Measurements from ENCODE around the gene ELAVL1. TPM values are rescaled to one million over a fixed set of nuclear protein-coding genes. Genes with fewer than 3 reads are reported as not detected.

Gene ELAVL1
- total and polyA plus RNA-seq, 2 donors (not counting 1 experiment from before 2014, with no cell fraction given): 21.8 to 63.5 TPM

DNA sequence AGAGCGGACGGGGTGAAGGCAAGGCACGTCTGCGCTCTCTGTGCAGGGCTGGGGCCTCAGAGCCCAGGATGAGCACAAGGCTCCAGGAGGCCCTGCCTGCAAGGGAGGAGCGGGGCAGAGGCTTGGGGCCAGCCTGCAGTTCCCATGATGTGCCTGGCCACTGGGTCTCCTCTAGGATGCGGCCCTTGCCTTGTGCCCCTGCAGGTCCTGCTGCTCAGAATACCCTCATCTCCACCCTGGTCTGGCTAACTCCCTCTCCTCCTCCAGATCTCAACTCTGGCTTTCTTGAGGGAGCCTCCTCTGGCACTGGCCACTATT is 27.8 kb downstream of the ELAVL1 start:
- ChIA-PET CTCF (no interaction called here), POLR2A (interaction anchor here (0.5 kb wide), 1 partner anchor 205 kb away, joined by 3 read pairs; no protein-coding TSS in a partner anchor)
- H2AFZ ChIP-seq (ENCODE audit: insufficient read depth, low read depth, low read length, poor library complexity, severe bottlenecking): no peak overlapping the region
- peaks cover 0 to 69% of the 10 kb centered on the region in 2 experiments for H3K36me3 ChIP-seq (replicated peaks in 1 of 2; ENCODE audit: control extremely low read depth in 1 of 2, control insufficient read depth in 1 of 2, extremely low read depth in 1 of 2, insufficient read depth in 2 of 2, low read length in 1 of 2)
- no peak overlapping the region for H3K27ac ChIP-seq (ENCODE audit: low read length in 2 of 2)
- intact Hi-C loops (cut with micrococcal nuclease): no loop called here
- no peaks in the 10 kb centered on the region for H3K27me3 ChIP-seq (replicated peaks in 1 of 4; ENCODE audit: control extremely low read depth in 1 of 4, control insufficient read depth in 3 of 4, insufficient read depth in 4 of 4, low read length in 3 of 4)
- TF ChIP-seq, protein P1, sequence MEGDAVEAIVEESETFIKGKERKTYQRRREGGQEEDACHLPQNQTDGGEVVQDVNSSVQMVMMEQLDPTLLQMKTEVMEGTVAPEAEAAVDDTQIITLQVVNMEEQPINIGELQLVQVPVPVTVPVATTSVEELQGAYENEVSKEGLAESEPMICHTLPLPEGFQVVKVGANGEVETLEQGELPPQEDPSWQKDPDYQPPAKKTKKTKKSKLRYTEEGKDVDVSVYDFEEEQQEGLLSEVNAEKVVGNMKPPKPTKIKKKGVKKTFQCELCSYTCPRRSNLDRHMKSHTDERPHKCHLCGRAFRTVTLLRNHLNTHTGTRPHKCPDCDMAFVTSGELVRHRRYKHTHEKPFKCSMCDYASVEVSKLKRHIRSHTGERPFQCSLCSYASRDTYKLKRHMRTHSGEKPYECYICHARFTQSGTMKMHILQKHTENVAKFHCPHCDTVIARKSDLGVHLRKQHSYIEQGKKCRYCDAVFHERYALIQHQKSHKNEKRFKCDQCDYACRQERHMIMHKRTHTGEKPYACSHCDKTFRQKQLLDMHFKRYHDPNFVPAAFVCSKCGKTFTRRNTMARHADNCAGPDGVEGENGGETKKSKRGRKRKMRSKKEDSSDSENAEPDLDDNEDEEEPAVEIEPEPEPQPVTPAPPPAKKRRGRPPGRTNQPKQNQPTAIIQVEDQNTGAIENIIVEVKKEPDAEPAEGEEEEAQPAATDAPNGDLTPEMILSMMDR (IDR thresholded peaks at IDR 0.05): no peak
- TF ChIP-seq EZH2 (IDR thresholded peaks at IDR 0.05; ENCODE audit: borderline replicate concordance, insufficient read depth, low read depth, low read length, poor library complexity, severe bottlenecking): no peak
- H3K4me3 Mint-ChIP-seq: no peak overlapping the region
- peaks cover 26% of the 10 kb centered on the region for H3K79me2 ChIP-seq (ENCODE audit: control insufficient read depth, insufficient read depth, low read length)
- DNase-seq: no peak
- H3K27ac Mint-ChIP-seq: no peak overlapping the region
- no peaks in the 10 kb centered on the region for H3K4me1 ChIP-seq (ENCODE audit: control insufficient read depth in 2 of 2, insufficient read depth in 2 of 2, low read length in 2 of 2)
- H3K9ac ChIP-seq (ENCODE audit: low read length): no peak overlapping the region
- no peaks in the 10 kb centered on the region for H3K4me1 Mint-ChIP-seq
- no peak for ATAC-seq (ENCODE audit: low read depth)
- H3K9me3 ChIP-seq (ENCODE audit: control extremely low read depth in 1 of 3, control insufficient read depth in 2 of 3, insufficient read depth in 1 of 3, low read length in 2 of 3): no peaks in the 10 kb centered on the region
- no peak overlapping the region for H3K4me2 ChIP-seq (replicated peaks; ENCODE audit: low read depth, low read length, poor library complexity, severe bottlenecking)
- H3K27me3 Mint-ChIP-seq: no peaks in the 10 kb centered on the region
- H3K9me3 Mint-ChIP-seq (ENCODE audit: insufficient read depth): no peaks in the 10 kb centered on the region
- WGBS (ENCODE audit: insufficient coverage): 99% methylated on average over 6 of the region's 6 CpGs
- H4K20me1 ChIP-seq (ENCODE audit: control insufficient read depth, insufficient read depth, low read length, poor library complexity, severe bottlenecking): peaks cover 37% of the 10 kb centered on the region
- H3K4me3 ChIP-seq (ENCODE audit: control extremely low read depth in 1 of 5, extremely low read depth in 1 of 5, insufficient read depth in 1 of 5, low read depth in 2 of 5, low read length in 4 of 5): no peak overlapping the region

DNA sequence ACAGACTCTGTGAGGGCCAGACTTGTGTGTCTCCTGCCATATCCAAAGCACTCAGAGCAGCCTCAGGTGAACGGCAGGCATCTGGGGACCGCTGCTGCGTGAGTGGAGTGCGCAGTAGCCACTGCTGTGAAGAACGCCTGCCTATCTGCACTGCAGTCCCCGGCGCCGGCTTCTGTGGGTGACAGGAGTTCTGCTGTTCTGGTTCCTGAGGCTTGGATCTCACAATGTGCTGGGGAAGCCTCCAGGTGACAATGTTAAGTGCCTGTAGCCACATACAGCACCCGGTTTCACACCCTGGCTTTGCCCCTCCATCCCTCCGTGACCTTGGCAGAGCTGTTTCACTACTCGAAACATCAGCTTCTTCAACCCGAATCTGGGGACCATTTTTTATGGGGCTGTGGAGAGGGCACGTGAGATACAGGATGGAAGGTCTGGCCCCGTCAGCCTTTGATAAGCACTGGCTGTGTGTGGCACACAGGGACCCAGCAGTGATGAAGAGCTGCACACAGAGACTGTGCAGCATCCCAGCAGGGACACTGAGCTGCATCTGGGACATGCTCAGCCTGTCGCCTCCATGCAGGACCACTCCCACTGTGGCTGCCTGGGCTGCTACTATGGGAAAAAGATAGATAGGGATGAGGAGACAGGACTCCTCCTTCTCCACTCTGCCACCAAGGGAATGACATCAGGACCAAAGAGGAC is 28.3 kb downstream of the ELAVL1 start:
- Histone ChIP-seq H3K4me1 (ENCODE audit: control insufficient read depth in 2 of 2, insufficient read depth in 2 of 2, low read length in 2 of 2) (no peaks in the 10 kb centered on the region), H3K9me3 (ENCODE audit: control extremely low read depth in 1 of 3, control insufficient read depth in 2 of 3, insufficient read depth in 1 of 3, low read length in 2 of 3) (no peaks in the 10 kb centered on the region), H3K27me3 (replicated peaks in 1 of 4; ENCODE audit: control extremely low read depth in 1 of 4, control insufficient read depth in 3 of 4, insufficient read depth in 4 of 4, low read length in 3 of 4) (no peaks in the 10 kb centered on the region), H3K4me2 (replicated peaks; ENCODE audit: low read depth, low read length, poor library complexity, severe bottlenecking) (no peak overlapping the region), H3K4me3 (ENCODE audit: control extremely low read depth in 1 of 5, extremely low read depth in 1 of 5, insufficient read depth in 1 of 5, low read depth in 2 of 5, low read length in 4 of 5) (no peak overlapping the region), H4K20me1 (ENCODE audit: control insufficient read depth, insufficient read depth, low read length, poor library complexity, severe bottlenecking) (peaks cover 32% of the 10 kb centered on the region), H2AFZ (ENCODE audit: insufficient read depth, low read depth, low read length, poor library complexity, severe bottlenecking) (no peak overlapping the region), H3K36me3 (replicated peaks in 1 of 2; ENCODE audit: control extremely low read depth in 1 of 2, control insufficient read depth in 1 of 2, extremely low read depth in 1 of 2, insufficient read depth in 2 of 2, low read length in 1 of 2) (peaks cover 0 to 66% of the 10 kb centered on the region in 2 experiments), H3K9ac (ENCODE audit: low read length) (no peak overlapping the region), H3K79me2 (ENCODE audit: control insufficient read depth, insufficient read depth, low read length) (peaks cover 26% of the 10 kb centered on the region), H3K27ac (ENCODE audit: low read length in 2 of 2) (no peak overlapping the region)
- WGBS (ENCODE audit: insufficient coverage): 97% methylated on average over 13 of the region's 15 CpGs
- POLR2A ChIA-PET: no interaction called here
- intact Hi-C loops (cut with micrococcal nuclease): no loop called here
- no peak overlapping the region for H3K4me3 Mint-ChIP-seq
- no peak overlapping the region for H3K27ac Mint-ChIP-seq
- no peaks in the 10 kb centered on the region for H3K4me1 Mint-ChIP-seq
- no peaks in the 10 kb centered on the region for H3K27me3 Mint-ChIP-seq
- ATAC-seq (ENCODE audit: low read depth): no peak
- CTCF ChIA-PET: no interaction called here
- TF ChIP-seq EZH2 (IDR thresholded peaks at IDR 0.05; ENCODE audit: borderline replicate concordance, insufficient read depth, low read depth, low read length, poor library complexity, severe bottlenecking): no peak
- TF ChIP-seq, protein P1 (IDR thresholded peaks at IDR 0.05): no peak
- no peaks in the 10 kb centered on the region for H3K9me3 Mint-ChIP-seq (ENCODE audit: insufficient read depth)
- no peak for DNase-seq

Data from B cell (primary cell).